BE2C (cell line): ENCODE results near the gene CSF1.

ENCODE experiments used
- DNase-seq: peaks from one replicate; pipeline ENCODE4 v3.0.0-alpha.2; 2020
- H3K27me3 ChIP-seq: fragments of 250-450 bp; sonication (Bioruptor Pico); 2 replicates; pipeline ENCODE4 v1.5.1; 2020; ENCODE audit warnings: mild to moderate bottlenecking
- H3K36me3 ChIP-seq: fragments of 250-450 bp; sonication (Bioruptor Pico); 2 replicates; pipeline ENCODE4 v1.5.1; 2020; ENCODE audit warnings: mild to moderate bottlenecking
- H3K4me1 ChIP-seq: fragments of 250-450 bp; sonication (Bioruptor Pico); 2 replicates; pipeline ENCODE4 v1.5.1; 2020
- H3K4me3 ChIP-seq: 2 replicates; pipeline ENCODE4 v1.5.1; 2011; ENCODE audit warnings: low read depth, low read length
- H3K9me3 ChIP-seq: fragments of 250-450 bp; sonication (Bioruptor Pico); 2 replicates; pipeline ENCODE4 v1.5.1; 2020
- TF ChIP-seq, protein P1 (sequence below): IDR thresholded peaks from 2 replicates; pipeline ENCODE4 v1.5.1; 2012; ENCODE audit warnings: mild to moderate bottlenecking, low read depth, low read length

The CSF1 gene

DNA sequence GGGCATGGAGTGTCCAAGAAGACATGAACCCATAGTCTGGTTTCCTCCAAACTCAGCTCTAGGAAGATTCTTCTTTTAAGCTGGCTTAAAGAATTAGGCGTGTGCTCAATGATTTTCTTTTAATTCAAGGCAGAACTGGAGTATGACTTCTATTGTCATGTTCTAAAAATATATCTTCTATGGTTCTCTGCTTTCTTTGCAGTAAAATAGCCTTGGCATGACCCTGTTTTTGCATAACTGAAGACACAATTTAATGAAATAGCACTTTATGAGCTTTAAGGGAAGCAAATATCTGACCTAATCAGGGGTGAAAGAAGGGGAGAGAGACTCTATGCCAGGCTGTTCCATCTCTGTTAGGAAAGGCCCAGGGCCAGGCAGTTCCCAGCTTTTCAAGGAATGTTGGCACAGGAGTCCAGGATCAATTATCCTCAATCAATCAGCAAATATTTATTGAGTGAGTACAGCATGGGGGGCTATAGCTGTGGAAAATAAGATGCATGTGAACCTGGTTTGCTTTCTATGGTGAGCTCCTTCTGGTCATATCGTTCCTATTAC lies 7.2 kb upstream of the CSF1 start:
- H3K4me3 ChIP-seq: no peak overlapping the region

DNA sequence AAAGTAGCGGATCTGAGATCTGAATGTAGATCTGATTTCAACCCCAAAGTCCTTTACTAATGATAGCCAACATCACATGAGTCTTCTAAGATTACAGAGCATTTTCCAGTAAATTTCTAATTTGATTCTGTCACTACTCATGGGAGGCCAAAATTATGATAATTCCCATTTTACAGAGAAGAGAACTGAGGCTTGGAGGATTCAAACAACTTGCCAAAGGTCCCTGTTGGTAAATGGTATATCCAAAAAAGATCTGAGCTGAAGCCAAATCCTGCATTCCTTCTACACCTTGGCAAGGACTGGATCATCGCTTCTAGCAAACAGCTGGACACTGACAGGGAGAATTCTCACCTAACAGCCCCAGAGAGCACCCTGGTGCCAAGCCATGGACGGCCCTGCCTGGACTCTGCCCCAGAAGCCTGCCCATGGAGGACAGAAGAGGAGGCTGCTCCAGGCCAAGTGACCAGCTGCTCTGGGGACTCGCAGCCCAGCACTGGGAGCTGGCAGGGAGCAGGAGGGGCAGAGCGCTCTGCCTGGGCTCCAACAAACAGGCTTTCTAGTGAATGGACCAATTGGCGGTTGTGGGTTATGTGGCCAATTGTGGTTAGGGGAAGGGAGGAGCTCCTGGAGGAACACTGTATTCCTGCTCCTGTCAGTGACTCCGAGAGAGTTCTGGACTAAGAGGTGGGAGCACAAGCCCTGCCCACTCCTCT lies 6.4 kb upstream of the CSF1 start:
- no peaks in the 10 kb centered on the region for H3K27me3 ChIP-seq
- TF ChIP-seq, protein P1, sequence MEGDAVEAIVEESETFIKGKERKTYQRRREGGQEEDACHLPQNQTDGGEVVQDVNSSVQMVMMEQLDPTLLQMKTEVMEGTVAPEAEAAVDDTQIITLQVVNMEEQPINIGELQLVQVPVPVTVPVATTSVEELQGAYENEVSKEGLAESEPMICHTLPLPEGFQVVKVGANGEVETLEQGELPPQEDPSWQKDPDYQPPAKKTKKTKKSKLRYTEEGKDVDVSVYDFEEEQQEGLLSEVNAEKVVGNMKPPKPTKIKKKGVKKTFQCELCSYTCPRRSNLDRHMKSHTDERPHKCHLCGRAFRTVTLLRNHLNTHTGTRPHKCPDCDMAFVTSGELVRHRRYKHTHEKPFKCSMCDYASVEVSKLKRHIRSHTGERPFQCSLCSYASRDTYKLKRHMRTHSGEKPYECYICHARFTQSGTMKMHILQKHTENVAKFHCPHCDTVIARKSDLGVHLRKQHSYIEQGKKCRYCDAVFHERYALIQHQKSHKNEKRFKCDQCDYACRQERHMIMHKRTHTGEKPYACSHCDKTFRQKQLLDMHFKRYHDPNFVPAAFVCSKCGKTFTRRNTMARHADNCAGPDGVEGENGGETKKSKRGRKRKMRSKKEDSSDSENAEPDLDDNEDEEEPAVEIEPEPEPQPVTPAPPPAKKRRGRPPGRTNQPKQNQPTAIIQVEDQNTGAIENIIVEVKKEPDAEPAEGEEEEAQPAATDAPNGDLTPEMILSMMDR: no peak
- no peak for DNase-seq
- H3K4me1 ChIP-seq: no peaks in the 10 kb centered on the region
- no peak overlapping the region for H3K4me3 ChIP-seq
- no peaks in the 10 kb centered on the region for H3K36me3 ChIP-seq
- H3K9me3 ChIP-seq: no peaks in the 10 kb centered on the region

More for the DNA sequence above, 7.2 kb upstream of the CSF1 start:
- TF ChIP-seq, protein P1: no peak
- Histone ChIP-seq H3K9me3 (no peaks in the 10 kb centered on the region), H3K36me3 (no peaks in the 10 kb centered on the region), H3K4me1 (no peaks in the 10 kb centered on the region), H3K27me3 (no peaks in the 10 kb centered on the region)
- DNase-seq: no peak

DNA sequence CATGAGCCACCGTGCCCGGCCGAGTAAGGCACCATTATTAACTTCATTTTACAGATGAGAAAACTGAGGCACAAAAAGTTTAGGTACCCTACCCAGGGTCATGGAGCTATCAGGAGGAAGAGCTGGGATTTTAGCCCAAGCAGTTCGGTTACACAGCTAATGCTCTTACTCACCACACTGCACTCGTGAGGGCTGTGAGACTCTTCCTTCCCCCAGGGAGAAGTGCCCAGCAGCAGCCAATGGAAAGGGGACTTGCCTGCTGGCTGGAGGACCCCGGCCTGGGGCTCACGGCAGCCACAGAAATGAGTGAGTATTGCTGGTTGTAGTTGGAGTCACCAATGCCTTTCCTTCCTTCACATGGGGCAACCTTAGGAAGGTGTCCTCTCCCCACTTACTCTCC lies 5.2 kb upstream of the CSF1 start:
- H3K27me3 ChIP-seq: no peaks in the 10 kb centered on the region
- H3K4me1 ChIP-seq: peaks cover 5% of the 10 kb centered on the region
- no peaks in the 10 kb centered on the region for H3K9me3 ChIP-seq
- H3K4me3 ChIP-seq: no peak overlapping the region
- no peak for DNase-seq
- TF ChIP-seq, protein P1: no peak
- H3K36me3 ChIP-seq: no peaks in the 10 kb centered on the region

DNA sequence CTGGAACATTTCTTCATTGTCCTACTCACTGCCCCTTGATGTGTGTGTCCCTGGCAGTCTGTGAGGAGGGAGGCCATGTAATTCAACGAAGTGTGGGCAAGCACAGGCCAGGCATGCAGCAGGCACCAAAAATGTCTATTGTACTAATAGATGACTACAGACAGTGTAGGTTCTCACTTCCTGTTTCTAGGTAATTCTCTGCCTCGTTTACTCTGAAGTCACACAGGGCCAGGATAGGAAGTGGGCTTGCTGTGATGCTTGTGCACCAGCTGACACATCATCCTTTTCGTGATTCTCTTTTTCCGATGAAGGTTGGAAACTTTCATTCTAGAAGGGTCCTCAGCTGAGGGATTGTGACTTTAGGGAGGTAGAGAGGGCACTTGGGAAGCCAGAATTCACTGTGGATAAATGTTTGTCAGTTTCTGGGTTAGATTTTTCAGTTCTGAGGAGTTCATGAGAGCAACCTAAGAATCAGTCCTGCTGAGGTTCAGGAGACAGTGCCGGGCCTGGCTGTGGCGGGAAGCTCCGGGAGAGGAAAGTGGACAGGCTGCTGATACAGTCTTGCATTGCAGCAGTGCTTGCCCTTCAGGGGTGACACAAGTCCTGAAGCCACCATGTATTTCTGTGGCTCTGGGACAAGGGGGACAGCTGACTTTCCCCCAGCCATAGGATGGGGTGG lies 4.3 kb upstream of the CSF1 start:
- Histone ChIP-seq H3K27me3 (no peaks in the 10 kb centered on the region), H3K4me3 (no peak overlapping the region), H3K4me1 (peaks cover 5% of the 10 kb centered on the region), H3K36me3 (no peaks in the 10 kb centered on the region), H3K9me3 (no peaks in the 10 kb centered on the region)
- no peak for DNase-seq
- TF ChIP-seq, protein P1: no peak

DNA sequence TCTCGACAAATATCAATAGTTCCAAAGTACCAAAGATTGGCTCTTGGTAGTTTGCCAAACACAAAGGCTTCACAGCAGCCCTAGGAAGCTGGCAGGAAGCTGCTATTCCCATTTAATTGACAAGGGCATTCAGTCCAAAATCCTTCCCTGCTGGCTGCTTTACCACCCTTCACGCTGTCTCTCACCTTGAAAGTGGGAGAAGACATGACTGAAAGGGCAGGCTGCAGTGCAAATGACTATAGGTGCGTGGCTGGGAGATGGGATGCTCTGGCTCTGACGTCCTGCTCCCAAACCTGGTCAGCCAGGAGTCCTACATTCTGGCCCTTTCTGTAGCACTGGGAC lies 3.8 kb upstream of the CSF1 start:
- H3K9me3 ChIP-seq: no peaks in the 10 kb centered on the region
- H3K27me3 ChIP-seq: no peaks in the 10 kb centered on the region

More for the DNA sequence above, 3.8 kb upstream of the CSF1 start:
- H3K4me1 ChIP-seq: peaks cover 5% of the 10 kb centered on the region
- no peaks in the 10 kb centered on the region for H3K36me3 ChIP-seq
- TF ChIP-seq, protein P1: no peak
- no peak for DNase-seq
- no peak overlapping the region for H3K4me3 ChIP-seq
